BJ (cell line): ENCODE results near the gene WAPL. TPM values are rescaled to one million over a fixed set of nuclear protein-coding genes. Genes with fewer than 3 reads are reported as not detected.

Experiments used
- CTCF ChIA-PET: fragments of 350-600 bp; formaldehyde crosslinking; extraction: SDS; loops from one replicate; lab custom pipeline; 2021; ENCODE audit warnings: antibody characterized with exemption, inconsistent platforms; lab: Yijun Ruan, JAX
- POLR2A ChIA-PET: fragments of 300-600 bp; sonication (Branson Sonifier 250); formaldehyde crosslinking; extraction: SDS; loops from one replicate; lab custom pipeline; 2021; ENCODE audit warnings: antibody characterized with exemption; lab: Charles Lee
- DNase-seq: peaks from one replicate; pipeline ENCODE4 v3.0.0-alpha.2; 2011; ENCODE audit warnings: low read depth
- H3K27me3 ChIP-seq: 2 replicates; pipeline ENCODE4 v1.6.0; 2011; ENCODE audit warnings: low read length; ENCODE audit not compliant: control insufficient read depth, insufficient read depth
- H3K36me3 ChIP-seq: 2 replicates; pipeline ENCODE4 v1.5.1; 2011; ENCODE audit warnings: low read length; ENCODE audit not compliant: control insufficient read depth, insufficient read depth
- H3K4me3 ChIP-seq: 2 replicates; pipeline ENCODE4 v1.5.1; 2011; ENCODE audit warnings: low read depth, mild to moderate bottlenecking, control low read depth, low read length
- polyA plus RNA-seq: library from polyadenylated mRNA; depleted of rRNA; stranded (reverse); fragments of >200 nt; gene quantifications from 2 replicates; pipeline ENCODE4 v1.2.3, GENCODE V29; 2011
- TF ChIP-seq, protein P1 (sequence below): IDR thresholded peaks from 2 replicates; pipeline ENCODE4 v1.5.1; 2011; ENCODE audit warnings: low read depth, mild to moderate bottlenecking, control low read depth, inconsistent platforms, low read length, moderate library complexity; ENCODE audit not compliant: insufficient read depth

Gene WAPL
- polyA plus RNA-seq, 1 experiment: 8.8 TPM

DNA sequence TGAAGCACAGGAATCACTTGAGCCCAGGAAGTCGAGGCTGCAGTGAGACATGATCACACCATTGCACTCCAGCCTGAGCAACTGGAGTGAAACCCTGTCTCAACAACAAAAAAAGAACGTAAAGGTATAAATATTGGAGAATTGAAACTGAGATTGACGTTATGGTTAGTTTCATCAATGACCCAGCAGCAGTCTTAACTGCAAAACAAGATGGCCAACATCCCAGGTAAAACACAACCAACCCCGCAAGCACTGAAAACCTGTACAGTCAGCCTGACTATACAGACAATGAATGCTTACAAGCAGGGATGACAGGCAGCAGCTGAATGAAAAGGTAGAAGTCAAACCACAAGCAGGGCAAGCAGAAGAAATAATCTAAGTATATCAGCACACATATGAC, 34.7 kb downstream of the WAPL start:
- ChIA-PET CTCF (interaction anchor here (1.2 kb wide), 1 partner anchor 13 kb away, joined by 3 read pairs; no protein-coding TSS in a partner anchor), POLR2A (no interaction called here)
- H3K36me3 ChIP-seq: 0 out of 2 replicates have a peak, but pooled peaks cover 2% of the 10 kb centered on the region
- no peaks in the 10 kb centered on the region for H3K27me3 ChIP-seq
- no peak overlapping the region for H3K4me3 ChIP-seq
- no peak for DNase-seq
- TF ChIP-seq, protein P1, sequence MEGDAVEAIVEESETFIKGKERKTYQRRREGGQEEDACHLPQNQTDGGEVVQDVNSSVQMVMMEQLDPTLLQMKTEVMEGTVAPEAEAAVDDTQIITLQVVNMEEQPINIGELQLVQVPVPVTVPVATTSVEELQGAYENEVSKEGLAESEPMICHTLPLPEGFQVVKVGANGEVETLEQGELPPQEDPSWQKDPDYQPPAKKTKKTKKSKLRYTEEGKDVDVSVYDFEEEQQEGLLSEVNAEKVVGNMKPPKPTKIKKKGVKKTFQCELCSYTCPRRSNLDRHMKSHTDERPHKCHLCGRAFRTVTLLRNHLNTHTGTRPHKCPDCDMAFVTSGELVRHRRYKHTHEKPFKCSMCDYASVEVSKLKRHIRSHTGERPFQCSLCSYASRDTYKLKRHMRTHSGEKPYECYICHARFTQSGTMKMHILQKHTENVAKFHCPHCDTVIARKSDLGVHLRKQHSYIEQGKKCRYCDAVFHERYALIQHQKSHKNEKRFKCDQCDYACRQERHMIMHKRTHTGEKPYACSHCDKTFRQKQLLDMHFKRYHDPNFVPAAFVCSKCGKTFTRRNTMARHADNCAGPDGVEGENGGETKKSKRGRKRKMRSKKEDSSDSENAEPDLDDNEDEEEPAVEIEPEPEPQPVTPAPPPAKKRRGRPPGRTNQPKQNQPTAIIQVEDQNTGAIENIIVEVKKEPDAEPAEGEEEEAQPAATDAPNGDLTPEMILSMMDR: no peak

DNA sequence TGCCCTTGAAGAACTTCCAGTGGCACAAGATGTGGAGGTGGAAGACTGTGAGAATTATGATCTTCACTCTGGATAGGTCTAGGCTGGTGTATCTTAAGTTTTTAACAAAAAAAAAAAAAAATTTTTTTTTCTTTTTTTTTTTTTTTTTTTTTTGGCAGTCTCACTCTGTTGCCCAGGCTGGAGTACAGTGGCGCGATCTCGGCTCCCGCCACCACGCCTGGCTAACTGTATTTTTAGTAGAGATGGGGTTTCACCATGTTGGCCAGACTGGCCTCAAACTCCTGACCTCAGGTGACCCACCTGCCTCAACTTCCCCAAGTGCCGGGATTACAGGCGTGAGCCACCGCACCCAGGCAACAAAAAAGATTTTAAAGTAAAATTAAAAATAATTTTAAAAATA, 37.9 kb downstream of the WAPL start:
- no peak overlapping the region for H3K4me3 ChIP-seq
- H3K27me3 ChIP-seq: no peaks in the 10 kb centered on the region
- TF ChIP-seq, protein P1: no peak
- H3K36me3 ChIP-seq: 0 out of 2 replicates have a peak, but pooled peaks cover 2% of the 10 kb centered on the region
- no peak for DNase-seq
- ChIA-PET CTCF (interaction anchor here (0.9 to 2.1 kb wide), 2 partner anchors 9 to 10 kb away, joined by 3 to 5 read pairs; no protein-coding TSS in a partner anchor), POLR2A (no interaction called here)

DNA sequence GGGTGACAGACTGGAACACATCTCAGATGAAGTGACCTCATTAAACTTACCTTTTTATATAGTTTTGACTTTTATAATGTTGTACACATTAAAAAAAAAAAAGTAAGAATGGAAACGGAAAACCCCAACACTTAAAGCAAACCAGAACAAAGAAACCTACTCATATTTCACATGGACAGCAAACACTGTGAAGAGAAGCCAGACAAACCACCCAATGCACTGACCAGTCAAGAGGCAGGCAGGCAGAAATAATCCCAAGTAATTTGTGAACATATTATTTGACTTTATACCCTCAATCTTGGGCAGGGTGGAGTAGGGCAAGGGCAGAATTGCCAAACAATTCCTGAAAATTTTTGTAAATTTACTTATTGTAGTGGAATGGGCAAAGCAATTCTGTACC, 39.8 kb downstream of the WAPL start:
- 0 out of 2 replicates have a peak, but pooled peaks cover 2% of the 10 kb centered on the region for H3K36me3 ChIP-seq
- DNase-seq: no peak
- H3K4me3 ChIP-seq: no peak overlapping the region
- POLR2A ChIA-PET: no interaction called here
- CTCF ChIA-PET: interaction anchor here (2.1 kb wide), 1 partner anchor 9 kb away, joined by 5 read pairs; no protein-coding TSS in a partner anchor
- no peaks in the 10 kb centered on the region for H3K27me3 ChIP-seq
- TF ChIP-seq, protein P1: no peak

DNA sequence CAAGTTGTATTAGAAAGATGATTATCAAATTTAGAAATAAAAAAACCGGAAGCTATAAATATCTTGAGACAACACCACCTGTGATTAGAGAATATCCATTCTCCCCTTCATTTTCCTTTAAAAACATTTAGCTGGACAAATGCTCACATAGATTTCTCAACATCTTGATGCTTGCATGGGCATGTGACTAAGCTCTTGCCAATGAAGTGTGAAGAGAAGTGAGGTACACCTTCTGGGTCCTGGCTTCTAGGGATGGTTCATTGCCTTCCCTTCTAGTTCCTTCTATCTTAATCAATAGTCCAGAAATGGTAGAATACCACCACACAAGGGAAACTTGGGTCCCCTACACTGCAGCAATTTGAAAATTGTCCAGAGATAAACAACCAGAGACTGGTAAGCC, 41.0 kb downstream of the WAPL start:
- no peak for DNase-seq
- TF ChIP-seq, protein P1: no peak
- CTCF ChIA-PET: interaction anchor here (1.0 kb wide), 1 partner anchor 80 kb away, joined by 3 read pairs; no protein-coding TSS in a partner anchor

DNA sequence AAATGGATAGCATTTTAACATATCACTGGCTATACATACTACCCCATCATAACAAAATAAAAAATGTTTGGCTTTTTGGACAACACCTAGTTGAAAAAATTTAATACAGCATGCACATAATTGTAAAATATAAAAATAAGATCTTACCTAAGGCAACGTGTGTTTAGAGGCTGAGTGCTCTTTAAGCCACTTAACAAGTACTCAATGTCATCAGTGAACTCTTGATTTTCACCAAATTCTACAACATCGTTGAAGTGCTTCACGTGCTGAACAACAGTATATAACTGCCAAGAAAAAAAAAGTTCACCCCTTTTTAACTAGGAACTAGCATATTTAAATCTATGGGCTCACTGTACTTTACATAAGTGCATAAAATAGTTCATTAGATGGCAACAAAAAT, 49.5 kb downstream of the WAPL start:
- CTCF ChIA-PET: no interaction called here
- no peak overlapping the region for H3K4me3 ChIP-seq
- H3K36me3 ChIP-seq: no peaks in the 10 kb centered on the region
- no peaks in the 10 kb centered on the region for H3K27me3 ChIP-seq
- no peak for DNase-seq
- TF ChIP-seq, protein P1: no peak
- POLR2A ChIA-PET: no interaction called here

More for the DNA sequence above, 41.0 kb downstream of the WAPL start:
- no peak overlapping the region for H3K4me3 ChIP-seq
- 0 out of 2 replicates have a peak, but pooled peaks cover 2% of the 10 kb centered on the region for H3K36me3 ChIP-seq
- no peaks in the 10 kb centered on the region for H3K27me3 ChIP-seq
- POLR2A ChIA-PET: interaction anchor here (0.6 to 0.7 kb wide), 2 partner anchors 79 to 450 kb away, joined by 3 to 4 read pairs; no protein-coding TSS in a partner anchor
